IPS DF 6.9 (cell line): ENCODE measurements around the gene FBXL22.

Source experiments
- DNase-seq: peaks from one replicate; pipeline ENCODE4 v3.0.0-alpha.2; 2013; ENCODE audit warnings: low read depth, low spot score
- H3K27ac ChIP-seq: one replicate; pipeline ENCODE4 v1.5.1; 2013; ENCODE audit warnings: low read length, control low read depth
- H3K27me3 ChIP-seq: 2 replicates; pipeline ENCODE4 v1.6.1; 2013; ENCODE audit warnings: mild to moderate bottlenecking, low read length; ENCODE audit not compliant: control insufficient read depth, insufficient read depth
- H3K36me3 ChIP-seq: 2 replicates; pipeline ENCODE4 v1.6.1; 2013; ENCODE audit warnings: low read length; ENCODE audit not compliant: control insufficient read depth, insufficient read depth
- H3K4me1 ChIP-seq: 2 replicates; pipeline ENCODE4 v1.6.1; 2013; ENCODE audit warnings: low read length; ENCODE audit not compliant: control insufficient read depth, insufficient read depth
- H3K4me3 ChIP-seq: 2 replicates; pipeline ENCODE4 v1.5.1; 2013; ENCODE audit warnings: mild to moderate bottlenecking, low read length
- H3K9me3 ChIP-seq: 2 replicates; pipeline ENCODE4 v1.6.1; 2013; ENCODE audit warnings: low read length, inconsistent platforms; ENCODE audit not compliant: control insufficient read depth, insufficient read depth
- WGBS: extraction: QIAGEN DNeasy Blood & Tissue Kit; methylation state at CpG from one replicate; pipeline ENCODE4 v1.1.7; 2013; ENCODE audit warnings: mixed read lengths, missing lambda C conversion rate; ENCODE audit not compliant: insufficient read length, insufficient coverage; 5-methylcytosine and 5-hydroxymethylcytosine counted together

FBXL22 gene, protein sequence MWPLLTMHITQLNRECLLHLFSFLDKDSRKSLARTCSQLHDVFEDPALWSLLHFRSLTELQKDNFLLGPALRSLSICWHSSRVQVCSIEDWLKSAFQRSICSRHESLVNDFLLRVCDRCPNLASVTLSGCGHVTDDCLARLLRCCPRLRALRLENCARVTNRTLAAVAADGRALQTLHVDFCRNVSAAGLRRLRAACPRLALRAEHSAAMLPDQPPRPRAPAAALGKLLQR

DNA sequence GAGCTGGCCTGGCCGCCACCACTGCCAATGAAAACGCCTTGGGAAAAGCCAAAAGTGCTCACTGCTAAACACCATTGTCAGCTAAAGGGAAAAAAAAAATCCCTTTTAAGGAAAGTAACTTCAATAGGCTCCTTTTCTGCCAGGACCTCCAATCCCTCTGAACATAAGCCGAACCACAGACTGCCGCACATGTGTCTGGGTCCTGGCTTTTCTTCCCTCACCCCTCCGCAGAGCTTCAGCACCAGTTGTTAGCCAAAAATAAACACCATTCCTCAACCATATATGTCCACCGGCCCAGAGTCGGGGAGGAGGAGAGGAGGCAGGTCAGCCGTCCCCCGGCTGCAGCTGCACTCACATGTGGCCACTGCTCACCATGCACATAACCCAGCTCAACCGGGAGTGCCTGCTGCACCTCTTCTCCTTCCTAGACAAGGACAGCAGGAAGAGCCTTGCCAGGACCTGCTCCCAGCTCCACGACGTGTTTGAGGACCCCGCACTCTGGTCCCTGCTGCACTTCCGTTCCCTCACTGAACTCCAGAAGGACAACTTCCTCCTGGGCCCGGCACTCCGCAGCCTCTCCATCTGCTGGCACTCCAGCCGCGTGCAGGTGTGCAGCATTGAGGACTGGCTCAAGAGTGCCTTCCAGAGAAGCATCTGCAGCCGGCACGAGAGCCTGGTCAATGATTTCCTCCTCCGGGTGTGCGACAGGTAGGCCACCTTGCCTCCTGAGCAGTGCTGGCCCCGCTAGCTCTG is at the start of gene FBXL22:
TSS of gene FBXL22 (plus strand) at position 350 of the 753 bp plus-strand sequence. CDS start at position 356, 6 bp downstream.
- Histone ChIP-seq H3K27me3 (peaks cover 5% of the 10 kb centered on the region; the same call in 1 of the 2 replicates), H3K4me3 (no peak within 1 kb of the TSS), H3K9me3 (no peaks in the 10 kb centered on the region), H3K27ac (no peak within 1 kb of the TSS), H3K4me1 (peaks cover 2% of the 10 kb centered on the region; the same call in 1 of the 2 replicates), H3K36me3 (no peaks in the 10 kb centered on the region)
- DNase-seq, result no peak
- WGBS, result no CpG with 5 or more reads among the region's 23 CpGs

DNA sequence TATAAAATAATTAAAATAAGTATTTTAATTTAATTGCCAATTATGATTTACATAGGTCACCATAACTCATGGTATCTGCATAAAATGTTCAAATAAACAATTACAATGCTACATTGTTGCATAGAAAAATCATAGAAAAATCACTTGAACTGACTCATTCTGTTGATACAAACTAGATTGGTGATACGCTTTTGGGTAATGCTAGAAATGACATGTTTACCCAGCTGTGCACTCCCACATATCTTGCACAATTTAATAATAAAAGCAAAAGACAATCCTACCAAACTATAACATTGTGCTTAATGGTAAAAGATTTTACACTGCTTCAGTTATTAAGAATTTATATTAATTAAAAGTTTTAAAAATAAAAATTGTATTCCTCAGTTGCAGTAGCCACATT is 45.8 kb upstream of the FBXL22 start:
- DNase-seq, result no peak
- no peaks in the 10 kb centered on the region for H3K4me1 ChIP-seq
- H3K4me3 ChIP-seq, result no peak overlapping the region
- no peaks in the 10 kb centered on the region for H3K27me3 ChIP-seq
- WGBS, result no CpG with 5 or more reads among the region's 1 CpG
- H3K36me3 ChIP-seq, result no peaks in the 10 kb centered on the region
- H3K27ac ChIP-seq, result no peak overlapping the region
- H3K9me3 ChIP-seq, result no peaks in the 10 kb centered on the region

DNA sequence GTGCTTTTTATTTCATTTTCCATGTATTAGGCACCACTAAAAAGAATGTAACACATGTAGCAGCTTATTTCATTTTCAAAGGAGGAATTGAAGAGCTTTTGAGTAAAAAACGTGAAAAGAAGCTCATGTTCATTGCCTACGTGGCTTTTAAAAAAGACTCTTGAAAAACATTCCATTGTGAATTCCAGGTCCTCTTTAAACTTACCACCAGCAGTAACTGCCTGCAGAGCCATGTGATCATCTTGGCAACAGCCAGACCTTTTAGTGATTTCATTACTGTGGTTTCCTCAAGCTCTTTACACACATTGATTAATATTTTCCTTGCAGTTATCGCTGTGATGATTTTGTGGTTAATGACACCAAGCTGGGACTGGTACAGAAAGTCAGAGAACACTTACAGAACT is 43.8 kb upstream of the FBXL22 start:
- no peaks in the 10 kb centered on the region for H3K9me3 ChIP-seq
- no peak overlapping the region for H3K27ac ChIP-seq
- no peaks in the 10 kb centered on the region for H3K4me1 ChIP-seq
- no CpG with 5 or more reads among the region's 3 CpGs for WGBS
- H3K36me3 ChIP-seq, result no peaks in the 10 kb centered on the region
- no peak overlapping the region for H3K4me3 ChIP-seq
- no peak for DNase-seq
- H3K27me3 ChIP-seq, result no peaks in the 10 kb centered on the region

DNA sequence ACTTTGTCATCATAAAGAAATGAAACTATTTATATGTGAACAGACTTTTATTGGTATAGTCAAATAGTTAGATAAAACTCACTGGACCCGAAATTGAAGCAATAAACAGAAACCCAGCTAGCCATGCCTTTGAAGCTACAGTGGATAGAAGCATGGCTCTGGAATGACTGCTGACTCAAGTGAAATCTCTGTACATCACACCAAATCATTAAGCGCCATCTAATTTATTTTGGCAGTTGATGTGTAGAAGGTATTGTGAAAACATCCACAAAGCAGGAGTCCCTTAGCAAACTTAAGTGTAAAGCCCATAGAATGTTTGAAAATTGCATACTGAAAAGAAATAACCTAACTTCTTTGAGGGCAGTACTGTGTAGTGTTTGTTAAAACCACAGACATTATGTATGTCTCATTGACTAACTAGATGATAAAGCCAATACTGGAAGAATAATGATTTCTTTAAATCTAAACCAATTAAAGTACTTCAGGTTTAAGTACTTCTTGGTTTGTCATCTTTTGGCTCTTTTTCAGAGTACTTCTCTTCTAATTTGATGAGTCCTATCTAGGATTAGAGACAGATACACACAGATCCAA is 42.8 kb upstream of the FBXL22 start:
- Histone ChIP-seq H3K4me3 (no peak overlapping the region), H3K9me3 (no peaks in the 10 kb centered on the region), H3K27me3 (no peaks in the 10 kb centered on the region), H3K4me1 (no peaks in the 10 kb centered on the region), H3K27ac (no peak overlapping the region), H3K36me3 (no peaks in the 10 kb centered on the region)
- no CpG with 5 or more reads among the region's 2 CpGs for WGBS
- DNase-seq, result no peak

DNA sequence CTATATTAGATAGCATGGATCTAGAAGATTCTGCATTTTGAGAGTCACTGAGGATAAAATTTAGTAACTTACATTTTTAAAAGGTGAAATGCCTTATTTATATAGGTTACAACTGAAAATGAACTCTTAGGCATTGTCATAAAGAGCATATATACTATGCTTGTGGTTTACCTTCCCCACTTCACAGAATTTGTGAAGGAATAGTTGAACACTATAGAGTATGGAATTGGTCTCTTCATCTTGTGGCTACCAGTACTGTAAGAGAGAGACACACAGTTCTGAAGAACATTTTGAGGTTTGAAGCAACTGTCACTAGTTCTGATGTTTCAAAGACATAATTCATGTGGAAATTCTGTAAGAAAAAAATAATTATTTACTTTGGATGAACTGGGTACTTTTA is 41.7 kb upstream of the FBXL22 start:
- H3K4me1 ChIP-seq, result no peaks in the 10 kb centered on the region
- H3K27me3 ChIP-seq, result no peaks in the 10 kb centered on the region
- H3K27ac ChIP-seq, result no peak overlapping the region
- no peaks in the 10 kb centered on the region for H3K36me3 ChIP-seq
- H3K4me3 ChIP-seq, result no peak overlapping the region
- no peak for DNase-seq
- no peaks in the 10 kb centered on the region for H3K9me3 ChIP-seq

DNA sequence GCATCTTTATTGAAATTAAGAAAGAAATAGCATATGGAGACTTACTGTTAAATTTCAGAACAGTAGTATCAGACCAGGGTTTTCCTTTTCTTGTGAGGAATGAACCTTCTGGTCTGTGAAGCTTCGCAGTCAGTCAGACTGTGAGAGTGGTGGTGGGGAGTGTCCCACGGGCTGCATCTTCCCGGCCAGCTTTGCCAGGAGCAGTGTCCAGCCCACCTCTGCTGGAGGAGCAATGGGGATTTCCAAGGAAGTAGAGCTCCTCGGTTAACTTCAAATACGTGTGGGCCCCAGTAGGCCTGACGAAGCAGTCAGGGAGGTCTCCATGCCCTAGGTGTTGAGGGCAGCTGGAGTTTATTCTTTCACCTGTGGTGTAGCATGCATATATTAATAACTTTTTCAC is 40.9 kb upstream of the FBXL22 start:
- no peak for DNase-seq
- H3K36me3 ChIP-seq, result no peaks in the 10 kb centered on the region
- no peaks in the 10 kb centered on the region for H3K27me3 ChIP-seq
- H3K27ac ChIP-seq, result no peak overlapping the region
- H3K9me3 ChIP-seq, result no peaks in the 10 kb centered on the region
- WGBS, result no CpG with 5 or more reads among the region's 6 CpGs
- H3K4me3 ChIP-seq, result no peak overlapping the region
- H3K4me1 ChIP-seq, result peaks cover 3% of the 10 kb centered on the region

DNA sequence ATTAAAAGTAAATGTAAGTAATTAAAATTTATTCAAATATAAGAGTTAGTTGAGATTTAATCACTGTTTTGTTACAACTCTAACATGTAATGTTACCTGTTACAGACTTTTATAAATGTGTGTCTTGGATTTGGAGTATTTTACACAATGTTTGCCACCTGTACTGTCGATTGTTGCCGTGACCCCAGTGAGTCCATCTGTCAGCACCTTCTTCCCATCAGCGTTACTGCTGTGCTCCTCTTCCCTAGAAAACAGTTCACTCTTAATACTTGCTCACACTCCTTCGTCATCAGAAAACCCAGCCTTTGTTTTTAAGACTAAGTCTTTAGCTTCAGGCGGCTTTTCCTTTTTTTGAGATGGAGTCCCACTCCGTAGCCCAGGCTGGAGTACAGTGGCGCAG is 40.5 kb upstream of the FBXL22 start:
- Histone ChIP-seq H3K9me3 (no peaks in the 10 kb centered on the region), H3K27me3 (no peaks in the 10 kb centered on the region), H3K4me1 (peaks cover 5% of the 10 kb centered on the region), H3K27ac (no peak overlapping the region), H3K36me3 (no peaks in the 10 kb centered on the region), H3K4me3 (no peak overlapping the region)
- no CpG with 5 or more reads among the region's 7 CpGs for WGBS
- DNase-seq, result no peak

DNA sequence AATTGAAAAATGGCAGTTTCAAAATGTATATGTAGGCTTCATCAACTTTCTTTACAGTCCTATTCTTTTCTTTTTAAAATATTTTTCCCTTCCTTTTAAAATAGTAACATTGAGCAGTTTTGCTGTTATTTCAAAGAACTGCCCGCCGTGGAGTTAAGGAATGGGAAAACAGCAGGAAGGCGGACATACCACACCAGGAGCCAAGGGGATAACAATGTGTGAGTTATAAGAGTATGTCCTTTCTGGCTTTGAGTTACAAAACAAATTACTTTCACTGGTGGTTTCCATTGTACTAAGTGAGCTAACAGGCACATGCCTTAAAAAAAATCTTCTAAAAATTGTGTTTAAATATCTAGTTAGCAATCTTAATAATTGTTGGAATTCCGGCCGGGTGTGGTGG is 37.4 kb upstream of the FBXL22 start:
- Histone ChIP-seq H3K36me3 (no peaks in the 10 kb centered on the region), H3K9me3 (no peaks in the 10 kb centered on the region), H3K4me3 (no peak overlapping the region), H3K27me3 (no peaks in the 10 kb centered on the region), H3K27ac (no peak overlapping the region), H3K4me1 (peaks cover 7% of the 10 kb centered on the region)
- DNase-seq, result no peak
- WGBS, result no CpG with 5 or more reads among the region's 5 CpGs

DNA sequence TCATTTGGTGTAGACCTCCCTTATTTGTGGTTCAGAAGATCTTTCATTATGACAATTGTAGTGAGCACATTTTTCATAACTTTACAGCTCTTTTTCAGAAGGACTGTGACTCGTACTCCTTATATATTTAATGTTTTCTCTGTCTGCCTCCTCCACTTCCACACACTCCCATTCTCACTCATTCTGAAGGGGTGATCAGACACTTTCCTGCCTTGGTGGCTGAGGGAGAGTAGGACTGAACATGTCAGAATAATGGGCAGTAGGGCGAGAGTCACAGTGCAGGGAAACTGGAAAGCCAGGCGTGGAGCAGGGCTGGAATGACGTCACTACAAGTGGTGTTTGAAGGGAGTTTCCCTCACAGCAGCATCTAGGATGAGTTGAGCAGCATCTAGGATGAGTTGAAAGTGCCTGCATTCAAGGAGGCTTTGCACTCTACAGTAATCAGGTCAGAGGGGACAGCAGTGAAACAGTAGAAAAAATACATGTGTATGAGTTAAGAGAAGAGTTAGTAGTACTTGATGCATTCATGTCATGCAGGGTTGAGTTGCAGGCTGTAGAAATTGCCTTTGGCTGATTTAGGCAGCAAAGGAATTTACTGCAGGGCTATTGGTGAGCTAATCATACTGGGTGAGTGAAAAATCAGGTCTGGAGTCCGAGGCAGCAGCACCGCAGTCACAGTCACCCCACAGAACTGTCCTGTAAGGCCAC is 36.3 kb upstream of the FBXL22 start:
- DNase-seq, result no peak
- no peaks in the 10 kb centered on the region for H3K27me3 ChIP-seq
- H3K9me3 ChIP-seq, result no peaks in the 10 kb centered on the region

DNA sequence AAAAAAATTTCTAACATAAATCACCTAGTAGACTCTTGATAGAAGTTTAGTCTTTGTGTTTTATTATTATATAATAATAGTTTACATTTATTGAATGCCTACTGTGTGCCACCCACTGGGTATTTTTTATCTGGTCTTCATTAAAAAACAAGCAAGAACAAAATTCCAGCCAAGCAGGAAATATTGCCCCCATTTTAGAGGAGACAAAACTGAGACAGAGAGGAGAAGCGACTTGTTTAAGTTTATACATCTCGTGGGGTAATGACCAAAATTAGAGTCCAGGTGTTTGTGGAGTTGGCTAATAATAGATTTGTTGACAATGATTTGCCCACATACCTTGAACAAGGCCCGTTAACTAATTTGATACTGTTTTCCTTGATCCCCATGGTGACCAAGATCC is 33.1 kb upstream of the FBXL22 start:
- WGBS, result no CpG with 5 or more reads among the region's 3 CpGs
- Histone ChIP-seq H3K4me3 (no peak overlapping the region), H3K4me1 (peaks cover 7% of the 10 kb centered on the region), H3K27ac (no peak overlapping the region), H3K27me3 (no peaks in the 10 kb centered on the region), H3K36me3 (no peaks in the 10 kb centered on the region), H3K9me3 (no peaks in the 10 kb centered on the region)
- no peak for DNase-seq

More for the DNA sequence above, 36.3 kb upstream of the FBXL22 start:
- H3K4me1 ChIP-seq, result peaks cover 7% of the 10 kb centered on the region
- H3K36me3 ChIP-seq, result no peaks in the 10 kb centered on the region
- H3K27ac ChIP-seq, result no peak overlapping the region
- no peak overlapping the region for H3K4me3 ChIP-seq
- no CpG with 5 or more reads among the region's 6 CpGs for WGBS
